HuH-7.5 (cell line): ENCODE results near the gene UQCRC1.

ENCODE experiments used
- DNase-seq: peaks from one replicate; pipeline ENCODE4 v3.0.0; 2011; ENCODE audit warnings: low spot score

Gene UQCRC1

DNA sequence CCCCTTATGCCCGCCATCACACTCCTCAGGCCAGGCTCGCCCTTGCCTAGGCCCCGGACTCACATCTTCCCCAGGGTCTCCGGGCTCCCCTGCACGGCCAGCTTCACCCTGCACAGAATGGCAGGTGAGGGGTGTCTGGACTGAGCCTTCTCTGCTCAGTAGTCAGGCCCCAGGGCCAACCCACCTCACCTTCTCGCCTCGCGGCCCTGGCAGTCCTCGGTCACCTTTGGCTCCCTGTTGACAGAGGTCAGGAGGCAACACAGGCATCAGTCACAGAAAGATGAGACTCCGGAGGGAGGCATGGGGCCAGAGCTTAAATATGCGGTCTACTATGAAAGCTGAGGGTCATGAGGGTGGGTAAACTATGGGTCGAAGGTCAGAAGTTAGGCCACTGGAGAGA, 37.5 kb downstream of the UQCRC1 start:
- no peak for DNase-seq

GRCh38 chr3:48569808-48570450, 39.5 kb downstream of the UQCRC1 start:
- no peak for DNase-seq

- DNase-seq: no peak
Observed at GRCh38 chr3:48569400-48569799, 40.0 kb downstream of the UQCRC1 start.

DNA sequence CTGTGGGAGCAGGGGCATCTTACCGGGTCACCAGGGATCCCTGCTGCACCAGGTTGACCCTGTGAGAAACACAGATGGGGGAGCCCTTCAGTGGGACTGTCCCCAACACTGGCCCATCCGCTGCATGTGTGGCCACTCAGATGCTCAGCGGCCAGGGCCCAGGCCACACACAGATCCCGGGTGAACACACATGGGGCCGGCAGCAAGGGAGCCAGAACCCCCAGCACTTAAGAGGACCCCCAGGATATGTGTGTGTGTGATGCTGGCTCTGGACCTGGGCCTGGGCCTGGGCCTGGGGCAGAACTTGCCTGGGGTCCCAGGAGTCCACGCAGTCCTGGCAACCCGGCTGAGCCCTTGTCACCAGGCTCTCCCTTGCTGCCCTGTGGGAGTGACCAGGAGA, 41.0 kb downstream of the UQCRC1 start:
- DNase-seq: no peak

GRCh38 chr3:48567500-48567899, 41.9 kb downstream of the UQCRC1 start:
- no peak for DNase-seq

DNA sequence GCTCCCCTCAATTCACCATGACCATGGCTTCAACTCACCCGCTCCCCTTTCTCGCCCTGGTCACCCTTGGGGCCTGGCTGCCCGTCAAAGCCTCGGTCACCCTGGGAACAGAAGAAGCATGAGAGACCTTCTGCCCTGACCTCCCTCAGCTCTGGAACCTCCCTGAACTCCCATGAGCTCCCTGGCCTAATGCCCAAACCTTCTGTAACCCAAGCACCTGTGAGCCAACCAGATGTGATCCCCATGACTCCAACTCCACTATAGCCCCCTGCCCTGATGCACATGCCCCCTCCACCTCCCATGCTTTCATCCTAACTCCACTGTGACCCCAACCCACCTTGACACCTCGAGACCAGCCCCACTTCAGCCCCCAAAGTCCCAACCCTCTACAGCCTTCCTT, 42.4 kb downstream of the UQCRC1 start:
- no peak for DNase-seq

- DNase-seq: no peak
Observed at GRCh38 chr3:48566401-48566760, 43.1 kb downstream of the UQCRC1 start.

DNA sequence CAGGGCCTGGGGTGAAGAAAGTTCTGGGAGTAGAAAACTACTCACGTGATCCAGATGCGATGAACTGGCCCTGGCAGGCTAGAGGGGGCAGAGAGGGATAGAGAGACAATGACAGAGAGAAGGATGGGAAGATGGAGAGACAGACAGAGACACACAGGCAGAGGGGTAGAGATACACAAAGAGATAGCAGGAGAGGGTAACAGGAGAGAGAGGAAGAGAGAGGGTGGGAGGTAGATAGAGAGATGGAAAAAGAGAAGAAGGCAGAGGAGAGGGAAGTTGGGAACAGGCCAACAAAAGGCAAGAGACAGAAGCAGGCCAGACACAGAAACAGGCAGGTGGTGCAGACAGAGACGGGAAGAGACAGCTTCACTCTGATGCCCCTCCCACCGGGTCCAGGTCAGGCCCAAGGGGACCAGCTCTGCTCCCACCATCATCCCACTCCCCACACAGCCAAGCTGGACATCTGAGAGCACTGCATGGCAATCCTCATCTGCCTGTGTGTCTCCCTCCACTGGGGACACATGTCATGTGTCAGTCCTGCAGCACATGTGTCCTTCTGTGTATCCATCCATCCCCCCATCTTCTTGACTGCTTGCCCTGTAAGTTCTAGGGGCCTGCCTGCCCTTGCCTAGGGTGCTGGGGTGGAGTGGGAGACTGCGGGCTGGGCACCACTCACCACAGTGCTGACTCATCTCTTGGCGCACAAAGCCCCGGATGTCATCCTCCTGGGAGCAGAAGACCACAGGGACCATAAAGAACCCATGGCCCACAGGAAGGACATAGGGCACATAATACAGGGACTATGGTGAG, 43.6 kb downstream of the UQCRC1 start:
- DNase-seq: no peak

DNA sequence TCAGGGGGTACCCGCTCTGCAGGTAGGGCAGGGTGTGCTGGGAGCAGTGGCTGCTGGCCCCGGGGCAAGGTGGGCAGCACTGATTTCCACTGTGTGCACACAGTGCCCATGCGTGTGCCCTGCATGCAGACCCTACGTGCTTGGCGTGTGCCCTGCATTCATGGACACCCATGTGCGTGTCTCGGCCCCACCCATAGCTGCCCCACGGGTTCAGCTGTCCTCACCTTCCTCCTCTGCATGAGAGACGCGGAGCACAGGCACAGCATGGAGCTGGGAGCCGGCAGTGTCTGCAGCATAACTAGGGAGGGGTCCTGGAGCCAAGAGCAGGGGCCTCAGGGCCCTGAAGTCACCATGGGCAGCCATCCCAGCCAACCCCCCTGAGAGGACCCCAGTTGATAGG, 44.3 kb downstream of the UQCRC1 start:
- no peak for DNase-seq

- DNase-seq: no peak
Observed at GRCh38 chr3:48564667-48565066, 44.8 kb downstream of the UQCRC1 start.

GRCh38 chr3:48564022-48564421, 45.4 kb downstream of the UQCRC1 start:
- no peak for DNase-seq

GRCh38 chr3:48563382-48563918, 46.0 kb downstream of the UQCRC1 start, which contains the start of gene UCN2:
Gene UCN2 (minus strand): TSS chr3:48563781. CDS start chr3:48563124, 657 bp downstream.
- no peak for DNase-seq

- no peak for DNase-seq
Observed at GRCh38 chr3:48562367-48563095, 46.9 kb downstream of the UQCRC1 start.

DNA sequence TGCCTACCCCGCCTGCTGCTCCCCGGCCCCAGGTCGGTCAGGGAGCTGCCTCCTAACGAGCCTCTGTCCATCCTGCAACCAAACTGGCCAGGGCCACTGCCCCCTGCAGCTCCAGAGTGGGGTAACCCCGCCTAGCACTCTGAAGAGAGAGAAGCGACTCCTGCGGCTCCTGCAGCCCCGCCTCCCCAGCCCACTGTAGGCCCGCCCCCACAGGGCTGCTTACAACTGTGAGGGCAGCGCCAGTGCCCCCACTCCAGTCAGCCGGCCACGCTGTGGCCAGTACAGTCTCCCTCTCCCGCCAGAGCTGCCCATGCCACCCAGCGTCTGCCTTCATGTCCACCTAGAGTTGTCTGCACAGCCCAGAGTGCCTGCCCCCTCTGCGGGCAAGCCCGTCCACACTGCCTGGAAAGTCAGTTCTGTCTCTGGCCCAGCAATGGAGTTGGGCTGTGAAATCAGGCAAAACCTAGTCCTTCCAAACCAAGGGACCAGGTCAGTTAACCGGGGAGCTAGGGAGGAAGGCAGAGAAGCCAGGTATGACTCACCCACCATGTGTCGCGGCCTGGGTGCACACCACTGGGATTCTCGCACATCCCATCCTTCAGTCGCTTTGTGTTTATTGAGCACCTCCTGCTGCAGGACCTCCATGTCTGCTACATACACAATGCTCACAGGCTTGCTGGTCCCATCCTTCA, 48.3 kb downstream of the UQCRC1 start:
- peak; percentile 38 for DNase-seq

DNA sequence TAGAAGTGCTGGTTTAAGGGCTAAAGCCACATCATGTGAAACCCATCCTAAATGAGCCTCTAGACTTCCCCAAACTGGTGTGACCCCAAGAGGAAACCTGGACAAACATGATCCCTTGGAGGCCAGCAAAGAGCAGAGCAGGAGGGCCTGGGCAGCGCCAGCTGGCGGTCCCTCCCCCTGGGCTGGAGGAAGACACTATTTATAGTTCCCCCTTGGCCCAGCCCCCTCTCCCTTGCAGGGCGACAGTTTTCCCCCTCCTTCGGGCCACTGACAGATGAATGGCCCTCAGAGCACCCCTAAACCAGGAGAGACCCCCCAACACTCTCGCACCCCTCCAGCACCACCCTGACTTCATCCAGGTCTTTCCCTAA, 48.8 kb downstream of the UQCRC1 start:
- DNase-seq: no peak

GRCh38 chr3:48558493-48559134, 50.8 kb downstream of the UQCRC1 start:
- no peak for DNase-seq

- DNase-seq: peak; percentile 98
Observed at GRCh38 chr3:48556796-48557626, 52.4 kb downstream of the UQCRC1 start, which contains the start of gene PFKFB4. Gene PFKFB4 (minus strand): TSS chr3:48556803. CDS start chr3:48556777, 26 bp downstream.

GRCh38 chr3:48555949-48556795, 53.3 kb downstream of the UQCRC1 start:
- no peak for DNase-seq

DNA sequence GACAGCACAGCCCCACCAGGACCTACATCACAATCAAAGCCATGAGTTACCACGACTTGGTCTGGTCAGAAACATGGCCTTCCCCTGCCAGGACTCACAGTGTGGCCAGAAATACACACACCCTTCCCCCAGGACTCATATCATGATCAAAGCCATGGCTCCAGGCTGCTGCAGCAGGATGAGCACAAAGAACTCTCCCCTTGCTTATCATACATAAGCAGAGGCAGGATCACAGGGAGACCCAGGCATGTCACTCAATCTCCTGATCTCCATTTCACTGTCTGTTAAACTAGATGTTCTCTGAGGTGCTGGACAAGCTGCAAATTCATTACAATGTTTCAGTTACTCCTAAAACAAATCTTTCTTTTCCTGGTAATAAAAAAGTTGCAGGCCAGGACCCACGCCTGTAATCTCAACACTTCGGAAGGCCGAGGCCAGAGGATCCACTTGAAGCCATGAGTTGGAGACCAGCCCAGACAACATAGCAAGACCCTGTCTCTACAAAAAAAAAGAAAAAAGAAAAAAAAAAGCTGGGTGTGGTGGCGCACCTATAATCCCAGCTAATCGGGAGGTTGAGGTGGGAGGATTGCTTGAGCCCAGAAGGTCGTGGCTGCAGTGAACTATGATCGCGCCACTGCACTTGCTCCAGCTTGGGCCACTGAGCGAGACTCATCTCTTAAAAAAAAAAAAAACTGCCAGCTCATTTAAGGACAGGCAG, 54.1 kb downstream of the UQCRC1 start:
- no peak for DNase-seq
